GM18870 (cell line): Measurements from ENCODE around the gene DNASE1L3.

Source experiments
- ATAC-seq: cut with Tn5 transposase; IDR thresholded peaks from one replicate; pipeline ENCODE4 v1.9.1; 2021; ENCODE audit warnings: moderate library complexity; ENCODE audit not compliant: unreplicated experiment

DNASE1L3 gene

GRCh38 chr3:58180099-58180880 is 30.5 kb downstream of the DNASE1L3 start:
- ATAC-seq: no peak

GRCh38 chr3:58179235-58180098 is 31.3 kb downstream of the DNASE1L3 start:
- no peak for ATAC-seq

GRCh38 chr3:58178528-58179234 is 32.1 kb downstream of the DNASE1L3 start:
- ATAC-seq: no peak

GRCh38 chr3:58177747-58178527 is 32.8 kb downstream of the DNASE1L3 start:
- ATAC-seq: no peak

- ATAC-seq: no peak
These were observed 33.8 kb downstream of the DNASE1L3 start for GRCh38 chr3:58176827-58177489.

- ATAC-seq: no peak
These were observed 34.6 kb downstream of the DNASE1L3 start for GRCh38 chr3:58176185-58176530.

- ATAC-seq: no peak
These were observed 35.2 kb downstream of the DNASE1L3 start for GRCh38 chr3:58175437-58176184.

GRCh38 chr3:58175187-58175436 is 35.7 kb downstream of the DNASE1L3 start:
- no peak for ATAC-seq

- ATAC-seq: no peak
These were observed 36.9 kb downstream of the DNASE1L3 start for GRCh38 chr3:58173669-58174398.

- ATAC-seq: no peak
These were observed 37.6 kb downstream of the DNASE1L3 start for GRCh38 chr3:58173029-58173668.

- no peak for ATAC-seq
These were observed 39.6 kb downstream of the DNASE1L3 start for GRCh38 chr3:58171126-58171525.

GRCh38 chr3:58170376-58170775 is 40.4 kb downstream of the DNASE1L3 start:
- ATAC-seq: no peak

GRCh38 chr3:58169371-58169770 is 41.4 kb downstream of the DNASE1L3 start:
- ATAC-seq: no peak

GRCh38 chr3:58168498-58168897 is 42.3 kb downstream of the DNASE1L3 start:
- ATAC-seq: no peak

- peak; percentile 69 for ATAC-seq
These were observed 43.1 kb downstream of the DNASE1L3 start for GRCh38 chr3:58167431-58168351.

GRCh38 chr3:58164906-58165821 is 45.6 kb downstream of the DNASE1L3 start:
- ATAC-seq: no peak
